ENCODE data around the gene ELP4. TPM values are rescaled to one million over a fixed set of nuclear protein-coding genes. Genes with fewer than 3 reads are reported as not detected.
A peak's percentile ranks its signal among the peaks of the same experiment; 100 is the strongest.

ELP4 gene
- total RNA-seq, 5 donors from 2014 or later (not counting 1 experiment from before 2014, with no cell fraction given) = 15.9 to 22.2 (median 17.2) TPM

GRCh38 chr11:31814176-31814868, 304.8 kb downstream of the ELP4 start:
- H3K4me3 Mint-ChIP-seq = peak overlapping the region in 1 of 3 donors; percentile 81
- H3K27me3 Mint-ChIP-seq = peaks cover 46 to 67% of the 10 kb centered on the region in 2 donors
- Histone ChIP-seq H3K27me3 (replicated peaks in 1 of 2; ENCODE audit: control insufficient read depth in 2 of 2, extremely low read depth in 1 of 2, insufficient read depth in 2 of 2, low read length in 1 of 2) (peaks cover 19 to 98% of the 10 kb centered on the region in 2 experiments), H3K4me3 (ENCODE audit: control insufficient read depth in 1 of 2, extremely low read depth in 1 of 2, low read length in 1 of 2) (no peak overlapping the region), H3K27ac (ENCODE audit: low read length) (no peak overlapping the region), H3K4me1 (ENCODE audit: control insufficient read depth in 1 of 2, extremely low read depth in 1 of 2, insufficient read depth in 2 of 2, low read length in 2 of 2) (peaks cover 22 to 84% of the 10 kb centered on the region in 2 experiments), H3K9me3 (no peaks in the 10 kb centered on the region), H3K36me3 (ENCODE audit: control insufficient read depth in 2 of 2, extremely low read depth in 1 of 2, insufficient read depth in 1 of 2, low read length in 1 of 2) (no peaks in the 10 kb centered on the region)
- H3K4me1 Mint-ChIP-seq = peaks cover 51 to 56% (median 52%) of the 10 kb centered on the region in 3 donors
- no peaks in the 10 kb centered on the region for H3K9me3 Mint-ChIP-seq
- no peak for DNase-seq
- no peak overlapping the region for H3K27ac Mint-ChIP-seq
- ATAC-seq (replicated peaks in 1 of 4) = no peak
- CTCF ChIA-PET = no interaction called here
- POLR2A ChIA-PET = no interaction called here
- no peaks in the 10 kb centered on the region for H3K36me3 Mint-ChIP-seq
- WGBS (ENCODE audit: insufficient coverage) = 6% methylated on average over 32 of the region's 38 CpGs

- Mint-ChIP-seq H3K4me3 (peak overlapping the region; percentile 60 to 81 (median 64)), H3K27me3 (peaks cover 42 to 72% of the 10 kb centered on the region in 2 donors), H3K27ac (peak overlapping the region in 1 of 2 donors; percentile 59), H3K4me1 (peaks cover 42 to 47% (median 43%) of the 10 kb centered on the region in 3 donors), H3K9me3 (no peaks in the 10 kb centered on the region), H3K36me3 (no peaks in the 10 kb centered on the region)
- Histone ChIP-seq H3K4me3 (ENCODE audit: control insufficient read depth in 1 of 2, extremely low read depth in 1 of 2, low read length in 1 of 2) (peak overlapping the region in 1 of 2 donors; percentile 25), H3K27me3 (replicated peaks in 1 of 2; ENCODE audit: control insufficient read depth in 2 of 2, extremely low read depth in 1 of 2, insufficient read depth in 2 of 2, low read length in 1 of 2) (peaks cover 16 to 99% of the 10 kb centered on the region in 2 experiments), H3K9me3 (no peaks in the 10 kb centered on the region), H3K27ac (ENCODE audit: low read length) (no peak overlapping the region), H3K36me3 (ENCODE audit: control insufficient read depth in 2 of 2, extremely low read depth in 1 of 2, insufficient read depth in 1 of 2, low read length in 1 of 2) (no peaks in the 10 kb centered on the region), H3K4me1 (ENCODE audit: control insufficient read depth in 1 of 2, extremely low read depth in 1 of 2, insufficient read depth in 2 of 2, low read length in 2 of 2) (peaks cover 13 to 74% of the 10 kb centered on the region in 2 experiments)
- ATAC-seq (replicated peaks in 1 of 4) (no peak), DNase-seq (no peak)
- 7% methylated on average over 29 of the region's 57 CpGs for WGBS (ENCODE audit: insufficient coverage)
- CTCF ChIA-PET = no interaction called here
- POLR2A ChIA-PET = interaction anchor here in 1 of 2 donors (0.6 kb wide), 1 partner anchor 125 kb away, joined by 3 read pairs; no protein-coding TSS in a partner anchor
Observed at GRCh38 chr11:31815711-31816467, 306.3 kb downstream of the ELP4 start.

- WGBS (ENCODE audit: insufficient coverage) = 8% methylated on average over 37 of the region's 40 CpGs
- H3K4me3 Mint-ChIP-seq = peak overlapping the region; percentile 60 to 81 (median 64)
- ATAC-seq (replicated peaks in 1 of 4) (no peak), DNase-seq (no peak)
- Histone ChIP-seq H3K4me3 (ENCODE audit: control insufficient read depth in 1 of 2, extremely low read depth in 1 of 2, low read length in 1 of 2) (peak overlapping the region in 1 of 2 donors; percentile 52), H3K9me3 (no peaks in the 10 kb centered on the region), H3K27me3 (replicated peaks in 1 of 2; ENCODE audit: control insufficient read depth in 2 of 2, extremely low read depth in 1 of 2, insufficient read depth in 2 of 2, low read length in 1 of 2) (peaks cover 15 to 93% of the 10 kb centered on the region in 2 experiments), H3K36me3 (ENCODE audit: control insufficient read depth in 2 of 2, extremely low read depth in 1 of 2, insufficient read depth in 1 of 2, low read length in 1 of 2) (no peaks in the 10 kb centered on the region), H3K4me1 (ENCODE audit: control insufficient read depth in 1 of 2, extremely low read depth in 1 of 2, insufficient read depth in 2 of 2, low read length in 2 of 2) (peaks cover 9 to 68% of the 10 kb centered on the region in 2 experiments), H3K27ac (ENCODE audit: low read length) (no peak overlapping the region)
- H3K4me1 Mint-ChIP-seq = peaks cover 37 to 44% (median 39%) of the 10 kb centered on the region in 3 donors
- H3K36me3 Mint-ChIP-seq = no peaks in the 10 kb centered on the region
- POLR2A ChIA-PET = no interaction called here
- H3K27ac Mint-ChIP-seq = peak overlapping the region in 1 of 2 donors; percentile 59
- H3K27me3 Mint-ChIP-seq = peaks cover 42 to 73% of the 10 kb centered on the region in 2 donors
- H3K9me3 Mint-ChIP-seq = peaks cover 0 to 2% (median 0%) of the 10 kb centered on the region in 3 donors
- CTCF ChIA-PET = no interaction called here
Observed at GRCh38 chr11:31816468-31817053, 307.0 kb downstream of the ELP4 start.

- 2% methylated on average over 48 of the region's 48 CpGs for WGBS (ENCODE audit: insufficient coverage)
- POLR2A ChIA-PET = no interaction called here
- no peak overlapping the region for H3K27ac ChIP-seq (ENCODE audit: low read length)
- Mint-ChIP-seq H3K36me3 (no peaks in the 10 kb centered on the region), H3K9me3 (peaks cover 0 to 4% (median 0%) of the 10 kb centered on the region in 3 donors), H3K27me3 (peaks cover 43 to 75% of the 10 kb centered on the region in 2 donors), H3K4me3 (peak overlapping the region; percentile 52 to 81 (median 62)), H3K4me1 (peaks cover 31 to 40% (median 36%) of the 10 kb centered on the region in 3 donors), H3K27ac (no peak overlapping the region)
- CTCF ChIA-PET = no interaction called here
- H3K4me3 ChIP-seq (ENCODE audit: control insufficient read depth in 1 of 2, extremely low read depth in 1 of 2, low read length in 1 of 2) = peak overlapping the region in 1 of 2 donors; percentile 52
- no peaks in the 10 kb centered on the region for H3K36me3 ChIP-seq (ENCODE audit: control insufficient read depth in 2 of 2, extremely low read depth in 1 of 2, insufficient read depth in 1 of 2, low read length in 1 of 2)
- peaks cover 7 to 62% of the 10 kb centered on the region in 2 experiments for H3K4me1 ChIP-seq (ENCODE audit: control insufficient read depth in 1 of 2, extremely low read depth in 1 of 2, insufficient read depth in 2 of 2, low read length in 2 of 2)
- no peaks in the 10 kb centered on the region for H3K9me3 ChIP-seq
- peak in 2 of 4 experiments; percentile 14 to 56 for ATAC-seq (replicated peaks in 1 of 4)
- DNase-seq = peak in 1 of 35 experiments; percentile 29
- peaks cover 21 to 90% of the 10 kb centered on the region in 2 experiments for H3K27me3 ChIP-seq (replicated peaks in 1 of 2; ENCODE audit: control insufficient read depth in 2 of 2, extremely low read depth in 1 of 2, insufficient read depth in 2 of 2, low read length in 1 of 2)
Observed at GRCh38 chr11:31817054-31817620, 307.6 kb downstream of the ELP4 start.

GRCh38 chr11:31817621-31818424, 308.3 kb downstream of the ELP4 start:
- peak in 3 of 4 experiments; percentile 22 to 47 (median 26) for ATAC-seq (replicated peaks in 1 of 4)
- ChIA-PET CTCF (no interaction called here), POLR2A (no interaction called here)
- H3K27ac Mint-ChIP-seq = no peak overlapping the region
- Histone ChIP-seq H3K9me3 (no peaks in the 10 kb centered on the region), H3K36me3 (ENCODE audit: control insufficient read depth in 2 of 2, extremely low read depth in 1 of 2, insufficient read depth in 1 of 2, low read length in 1 of 2) (no peaks in the 10 kb centered on the region), H3K27ac (ENCODE audit: low read length) (no peak overlapping the region), H3K4me1 (ENCODE audit: control insufficient read depth in 1 of 2, extremely low read depth in 1 of 2, insufficient read depth in 2 of 2, low read length in 2 of 2) (peaks cover 4 to 55% of the 10 kb centered on the region in 2 experiments), H3K4me3 (ENCODE audit: control insufficient read depth in 1 of 2, extremely low read depth in 1 of 2, low read length in 1 of 2) (peak overlapping the region in 1 of 2 donors; percentile 52), H3K27me3 (replicated peaks in 1 of 2; ENCODE audit: control insufficient read depth in 2 of 2, extremely low read depth in 1 of 2, insufficient read depth in 2 of 2, low read length in 1 of 2) (peaks cover 23 to 90% of the 10 kb centered on the region in 2 experiments)
- peaks cover 25 to 34% (median 32%) of the 10 kb centered on the region in 3 donors for H3K4me1 Mint-ChIP-seq
- peaks cover 0 to 4% (median 0%) of the 10 kb centered on the region in 3 donors for H3K9me3 Mint-ChIP-seq
- H3K4me3 Mint-ChIP-seq = peak overlapping the region in 2 of 3 donors; percentile 31 to 81
- no peak for DNase-seq
- 10% methylated on average over 56 of the region's 58 CpGs for WGBS (ENCODE audit: insufficient coverage)
- H3K36me3 Mint-ChIP-seq = no peaks in the 10 kb centered on the region
- peaks cover 46 to 75% of the 10 kb centered on the region in 2 donors for H3K27me3 Mint-ChIP-seq

Measured in T-cell (primary cell).